Measurements from ENCODE around the gene SNRNP27.

The SNRNP27 gene

DNA sequence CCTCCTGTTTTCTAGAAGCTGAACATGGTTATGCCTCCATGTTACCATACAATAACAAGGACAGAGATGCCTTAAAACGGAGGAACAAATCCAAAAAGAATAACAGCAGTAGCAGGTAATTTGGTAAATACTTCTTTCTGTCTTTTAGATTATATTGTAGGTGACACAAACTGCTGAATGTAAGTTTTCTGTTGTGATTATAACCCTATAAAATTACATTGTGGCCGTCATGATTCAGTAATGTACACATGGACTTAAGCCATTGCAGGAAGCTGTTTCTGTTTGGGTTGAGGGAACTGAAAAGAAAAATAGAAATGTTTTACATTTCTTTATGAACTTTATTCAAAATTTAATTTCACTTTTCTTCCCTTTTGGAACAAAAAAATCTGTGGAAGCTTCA, 22.4 kb downstream of the SNRNP27 start:
- H3K4me3 Mint-ChIP-seq, result peak overlapping the region; percentile 81
- peaks cover 16% of the 10 kb centered on the region for H3K4me1 Mint-ChIP-seq

DNA sequence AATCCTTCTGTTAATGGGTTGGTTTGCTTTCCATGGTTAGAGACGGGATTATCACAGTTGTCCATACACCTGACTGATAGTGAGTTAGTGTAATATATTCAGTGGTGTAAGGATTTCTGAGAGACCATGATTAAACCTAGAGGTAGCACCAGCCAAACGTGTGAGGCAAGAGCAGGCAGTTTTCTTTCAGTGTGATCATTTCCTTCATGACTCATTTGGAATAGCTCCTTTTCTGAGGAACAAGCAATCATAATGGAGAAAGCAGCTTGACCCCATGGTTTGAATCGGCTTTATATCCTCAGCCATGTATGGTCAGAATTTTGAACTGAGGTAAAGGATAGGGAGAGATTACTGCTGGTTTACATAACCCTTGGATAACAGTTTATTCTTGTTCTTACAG, 24.1 kb downstream of the SNRNP27 start:
- TF ChIP-seq, protein P1, sequence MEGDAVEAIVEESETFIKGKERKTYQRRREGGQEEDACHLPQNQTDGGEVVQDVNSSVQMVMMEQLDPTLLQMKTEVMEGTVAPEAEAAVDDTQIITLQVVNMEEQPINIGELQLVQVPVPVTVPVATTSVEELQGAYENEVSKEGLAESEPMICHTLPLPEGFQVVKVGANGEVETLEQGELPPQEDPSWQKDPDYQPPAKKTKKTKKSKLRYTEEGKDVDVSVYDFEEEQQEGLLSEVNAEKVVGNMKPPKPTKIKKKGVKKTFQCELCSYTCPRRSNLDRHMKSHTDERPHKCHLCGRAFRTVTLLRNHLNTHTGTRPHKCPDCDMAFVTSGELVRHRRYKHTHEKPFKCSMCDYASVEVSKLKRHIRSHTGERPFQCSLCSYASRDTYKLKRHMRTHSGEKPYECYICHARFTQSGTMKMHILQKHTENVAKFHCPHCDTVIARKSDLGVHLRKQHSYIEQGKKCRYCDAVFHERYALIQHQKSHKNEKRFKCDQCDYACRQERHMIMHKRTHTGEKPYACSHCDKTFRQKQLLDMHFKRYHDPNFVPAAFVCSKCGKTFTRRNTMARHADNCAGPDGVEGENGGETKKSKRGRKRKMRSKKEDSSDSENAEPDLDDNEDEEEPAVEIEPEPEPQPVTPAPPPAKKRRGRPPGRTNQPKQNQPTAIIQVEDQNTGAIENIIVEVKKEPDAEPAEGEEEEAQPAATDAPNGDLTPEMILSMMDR (IDR thresholded peaks at IDR 0.05), result no peak
- H3K36me3 Mint-ChIP-seq (ENCODE audit: low read depth), result peaks cover 29% of the 10 kb centered on the region
- H3K9me3 Mint-ChIP-seq, result no peaks in the 10 kb centered on the region
- DNase-seq, result no peak
- peaks cover 12% of the 10 kb centered on the region for H3K4me1 Mint-ChIP-seq
- H3K27me3 Mint-ChIP-seq (ENCODE audit: low read depth, poor library complexity), result peaks cover 34% of the 10 kb centered on the region
- no peak overlapping the region for H3K4me3 Mint-ChIP-seq
- H3K27ac Mint-ChIP-seq, result no peak overlapping the region

More for the DNA sequence above, 22.4 kb downstream of the SNRNP27 start:
- Mint-ChIP-seq H3K27me3 (ENCODE audit: low read depth, poor library complexity) (peaks cover 34% of the 10 kb centered on the region), H3K9me3 (no peaks in the 10 kb centered on the region), H3K27ac (no peak overlapping the region), H3K36me3 (ENCODE audit: low read depth) (peaks cover 21% of the 10 kb centered on the region)
- TF ChIP-seq, protein P1 (IDR thresholded peaks at IDR 0.05), result no peak
- no peak for DNase-seq

DNA sequence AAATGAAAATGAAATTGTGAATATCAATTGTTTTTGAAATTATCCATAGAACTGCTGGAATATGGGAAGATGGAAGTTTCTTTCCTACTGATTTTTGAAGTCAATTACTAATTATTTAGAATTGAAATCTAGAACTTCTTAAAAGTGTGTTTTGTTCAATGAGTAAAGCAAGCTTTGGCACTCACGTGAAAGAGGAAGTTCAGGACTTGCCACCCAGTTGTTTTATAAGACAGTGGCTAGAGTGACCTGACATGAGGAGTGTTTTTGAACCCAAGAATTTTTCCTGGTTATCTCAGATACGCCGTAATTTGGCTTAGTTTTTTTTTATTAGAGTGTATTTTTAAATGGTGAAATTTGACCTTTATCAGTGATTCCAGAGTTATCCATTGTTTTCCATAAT, 24.6 kb downstream of the SNRNP27 start:
- TF ChIP-seq, protein P1 (IDR thresholded peaks at IDR 0.05), result no peak
- peaks cover 34% of the 10 kb centered on the region for H3K27me3 Mint-ChIP-seq (ENCODE audit: low read depth, poor library complexity)
- no peaks in the 10 kb centered on the region for H3K9me3 Mint-ChIP-seq
- no peak for DNase-seq
- H3K4me1 Mint-ChIP-seq, result peaks cover 9% of the 10 kb centered on the region
- peaks cover 35% of the 10 kb centered on the region for H3K36me3 Mint-ChIP-seq (ENCODE audit: low read depth)
- no peak overlapping the region for H3K27ac Mint-ChIP-seq
- no peak overlapping the region for H3K4me3 Mint-ChIP-seq

DNA sequence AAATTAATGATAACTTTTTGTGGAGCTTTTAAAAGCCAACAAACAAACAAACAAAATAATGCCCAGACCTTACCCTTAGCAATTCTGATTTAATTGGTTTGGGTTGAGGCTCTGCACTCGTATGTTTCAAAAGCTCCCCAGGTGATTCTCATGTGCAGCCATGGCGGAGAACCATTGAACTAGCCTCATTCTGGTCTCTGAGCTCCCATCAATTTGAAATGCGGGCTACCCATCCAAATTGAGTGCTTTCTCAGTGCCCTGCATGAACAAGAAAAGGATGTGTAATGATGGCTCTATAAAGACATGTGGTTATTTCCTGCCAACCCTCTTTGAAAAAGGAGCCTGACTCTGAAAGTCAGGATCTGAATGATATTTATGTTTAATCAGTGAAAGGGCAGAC, 29.4 kb downstream of the SNRNP27 start:
- peaks cover 8% of the 10 kb centered on the region for H3K27me3 Mint-ChIP-seq (ENCODE audit: low read depth, poor library complexity)
- H3K27ac Mint-ChIP-seq, result no peak overlapping the region
- no peak overlapping the region for H3K4me3 Mint-ChIP-seq
- TF ChIP-seq, protein P1 (IDR thresholded peaks at IDR 0.05), result no peak
- H3K4me1 Mint-ChIP-seq, result no peaks in the 10 kb centered on the region
- peaks cover 28% of the 10 kb centered on the region for H3K36me3 Mint-ChIP-seq (ENCODE audit: low read depth)
- DNase-seq, result no peak
- no peaks in the 10 kb centered on the region for H3K9me3 Mint-ChIP-seq

DNA sequence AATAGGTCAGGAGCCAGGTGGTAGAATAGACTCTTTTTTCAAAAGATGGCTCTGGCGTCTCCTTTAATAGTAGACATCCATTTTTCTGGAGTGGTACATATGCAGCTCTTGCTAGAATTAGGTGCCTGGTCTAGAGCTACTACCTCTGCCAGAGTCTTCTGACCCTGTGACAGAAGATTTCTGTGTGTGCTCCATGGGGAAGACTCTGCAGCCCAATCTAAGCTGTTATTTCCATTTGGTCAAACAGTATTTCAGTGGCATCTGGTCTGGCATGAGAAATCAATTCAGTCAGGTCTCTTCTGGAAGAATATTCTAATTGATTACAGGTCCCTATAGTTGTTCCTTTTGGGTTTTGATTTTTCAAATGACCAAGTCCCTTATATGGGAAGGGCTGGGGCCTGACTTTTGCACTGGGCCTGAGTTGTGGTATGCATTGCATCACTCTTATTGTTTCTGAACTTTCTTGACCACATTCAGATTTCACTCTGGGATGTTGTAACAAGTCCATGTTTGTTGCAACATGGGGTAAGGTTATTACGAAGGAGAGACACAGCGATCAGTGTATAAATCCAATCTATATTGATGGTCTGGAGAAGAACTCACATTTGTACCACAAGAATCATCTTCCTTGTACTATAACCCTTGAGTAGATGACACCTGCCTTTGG, 33.2 kb downstream of the SNRNP27 start:
- Mint-ChIP-seq H3K27me3 (ENCODE audit: low read depth, poor library complexity) (peaks cover 5% of the 10 kb centered on the region), H3K4me1 (peaks cover 5% of the 10 kb centered on the region), H3K27ac (no peak overlapping the region), H3K36me3 (ENCODE audit: low read depth) (peaks cover 14% of the 10 kb centered on the region), H3K4me3 (no peak overlapping the region), H3K9me3 (no peaks in the 10 kb centered on the region)
- TF ChIP-seq, protein P1 (IDR thresholded peaks at IDR 0.05), result no peak
- DNase-seq, result no peak

Data from nephron progenitor cell (in vitro differentiated cells).